HG02763 (cell line): ENCODE data around the gene C10orf71.

ENCODE experiments used
- ATAC-seq: cut with Tn5 transposase; IDR thresholded peaks from one replicate; pipeline ENCODE4 v1.9.1; 2021; ENCODE audit warnings: mild to moderate bottlenecking, moderate library complexity; ENCODE audit not compliant: unreplicated experiment

C10orf71 gene

DNA sequence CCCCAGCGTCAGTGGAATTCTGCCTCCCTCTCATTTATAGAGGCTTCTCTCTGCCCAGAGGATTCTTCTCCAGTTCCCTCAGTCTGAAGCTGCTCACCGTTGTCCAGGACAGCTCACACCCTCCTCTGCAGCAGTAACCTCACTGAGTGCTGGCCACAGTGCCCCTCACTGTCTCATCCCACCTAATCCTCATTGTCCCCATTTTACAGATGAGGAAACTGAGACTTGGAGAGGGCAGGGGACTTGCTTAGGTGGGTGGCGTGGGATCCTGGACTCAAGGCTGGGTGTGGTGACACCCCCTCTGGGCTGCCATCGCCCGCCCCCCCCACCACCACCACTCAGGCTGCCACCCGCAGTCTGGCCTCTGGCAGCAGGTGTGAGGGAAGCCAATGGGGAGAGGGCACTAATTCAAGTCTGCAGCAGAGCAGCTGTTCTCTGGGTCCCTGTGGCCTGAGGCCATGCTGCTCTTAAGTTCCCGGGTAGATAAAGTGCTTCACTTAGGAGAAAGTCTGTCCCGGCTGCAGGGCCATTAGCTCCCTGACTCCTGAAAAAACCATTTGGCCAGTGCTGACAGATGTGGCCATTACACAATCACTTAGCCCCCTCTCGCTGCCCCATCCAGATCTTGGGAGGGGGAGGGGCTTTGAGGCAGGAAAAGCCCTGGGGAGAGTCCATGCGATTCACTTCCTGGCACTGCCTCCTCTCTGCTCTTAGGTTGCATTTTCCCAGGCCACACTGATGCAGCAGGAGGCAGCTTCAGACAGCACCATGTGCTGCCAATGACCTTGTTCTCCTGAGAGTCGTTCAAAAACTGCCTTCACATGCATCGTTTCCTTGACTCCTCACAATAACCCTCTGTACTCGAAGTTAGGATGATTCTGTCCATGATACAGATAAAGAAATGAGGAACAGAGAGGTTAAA lies 60.6 kb downstream of the C10orf71 start:
- no peak for ATAC-seq

DNA sequence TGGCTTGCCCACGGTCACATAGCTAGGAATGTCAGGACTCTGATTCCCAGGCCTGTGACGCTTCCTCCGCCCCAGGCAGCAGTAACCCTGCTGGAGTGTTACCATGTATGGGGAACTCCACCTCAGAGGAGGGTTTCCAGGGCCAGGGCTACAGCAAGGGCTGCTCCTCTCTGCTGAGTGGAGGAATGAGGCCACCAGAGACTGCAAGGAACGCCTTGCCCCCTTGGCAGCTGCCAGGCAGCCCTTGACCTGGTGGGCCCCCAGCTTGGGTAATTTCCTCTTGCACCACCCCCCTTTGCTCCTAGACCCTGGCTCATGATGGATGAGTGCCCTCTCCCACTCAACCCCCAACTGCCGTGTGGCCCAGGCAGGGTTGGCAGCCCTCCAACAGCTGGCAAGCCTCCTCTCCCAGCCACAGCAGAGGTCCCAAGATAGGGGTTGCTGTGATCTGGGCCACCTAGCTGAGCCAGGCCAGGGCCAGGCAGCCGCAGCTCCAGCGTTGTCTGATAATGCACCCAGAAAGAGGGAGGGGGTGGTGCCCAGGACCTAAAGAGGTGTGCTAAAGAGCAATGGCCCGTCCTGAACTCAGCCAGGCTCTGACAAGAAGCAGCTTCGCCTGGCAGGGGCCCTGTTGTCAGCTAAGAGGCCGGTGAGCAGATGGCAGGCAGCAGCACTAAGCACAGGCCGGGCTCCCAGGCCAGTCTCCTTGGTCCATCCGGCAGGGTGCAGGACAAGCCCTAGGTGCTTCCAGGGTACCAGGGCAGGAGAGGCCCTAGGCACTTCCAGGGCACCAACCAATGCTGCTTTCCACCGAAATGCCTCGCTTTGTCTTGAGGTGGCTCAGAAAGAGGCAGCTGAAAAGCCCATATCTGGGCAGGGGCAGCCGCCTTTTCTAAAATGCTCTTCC lies 61.6 kb downstream of the C10orf71 start:
- ATAC-seq, result no peak

DNA sequence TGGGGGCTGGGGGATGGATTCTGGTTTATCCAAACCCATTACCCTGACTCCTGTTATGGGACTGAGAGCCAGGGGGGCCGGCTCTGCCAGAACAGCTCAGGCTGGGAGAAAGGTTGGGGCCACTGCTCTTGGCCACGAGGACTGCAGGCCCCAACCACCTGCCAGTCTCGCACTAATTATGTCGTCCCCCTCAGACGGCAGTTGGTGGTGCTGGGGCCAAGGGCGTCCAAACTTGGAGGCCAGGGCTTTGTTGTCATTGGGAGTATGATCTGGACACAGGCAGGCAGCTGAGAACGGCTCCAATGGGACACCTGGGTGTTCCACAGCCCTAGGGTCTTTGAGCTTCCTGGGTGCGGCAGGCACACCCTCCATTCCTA lies 62.2 kb downstream of the C10orf71 start:
- ATAC-seq, result no peak

DNA sequence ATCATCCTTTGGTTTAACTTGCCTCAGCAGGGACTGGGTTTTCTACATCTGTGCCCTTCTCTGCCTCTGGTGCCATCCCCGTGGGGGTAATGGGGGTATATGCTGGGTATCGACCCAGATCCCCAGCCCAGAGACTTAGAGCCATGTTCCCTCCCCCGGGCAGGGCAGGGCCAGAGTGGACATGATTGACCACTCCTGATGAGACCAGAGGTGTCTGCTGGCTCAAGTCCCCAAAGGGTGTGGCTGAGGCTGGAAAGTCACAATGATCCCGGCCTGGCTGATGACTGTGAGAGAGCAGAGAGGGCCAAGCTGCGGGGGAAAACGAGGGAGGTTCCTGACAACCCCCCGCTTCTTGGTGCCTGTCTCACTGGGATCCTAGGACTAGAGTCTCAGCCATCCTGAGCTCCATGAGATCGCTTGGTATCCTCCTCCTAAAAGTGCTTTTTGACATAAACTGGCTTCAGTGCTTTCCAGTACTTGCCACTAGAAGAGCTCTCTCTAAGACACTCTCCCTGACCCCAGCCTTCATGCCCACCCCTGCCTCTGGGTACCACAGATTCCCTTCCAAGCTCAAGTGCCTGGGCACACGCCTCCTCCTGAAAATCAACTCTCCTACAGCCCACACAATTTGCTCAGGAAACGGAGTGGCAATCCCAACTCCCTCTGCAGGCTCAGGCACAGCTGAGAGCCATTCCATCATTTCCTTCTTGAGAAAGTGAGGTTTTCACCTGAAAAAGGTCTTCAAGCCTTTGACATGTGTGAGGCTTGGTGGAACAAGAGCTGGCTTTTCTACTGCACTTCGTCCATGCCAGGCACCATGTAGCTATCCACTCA lies 63.0 kb downstream of the C10orf71 start:
- no peak for ATAC-seq

DNA sequence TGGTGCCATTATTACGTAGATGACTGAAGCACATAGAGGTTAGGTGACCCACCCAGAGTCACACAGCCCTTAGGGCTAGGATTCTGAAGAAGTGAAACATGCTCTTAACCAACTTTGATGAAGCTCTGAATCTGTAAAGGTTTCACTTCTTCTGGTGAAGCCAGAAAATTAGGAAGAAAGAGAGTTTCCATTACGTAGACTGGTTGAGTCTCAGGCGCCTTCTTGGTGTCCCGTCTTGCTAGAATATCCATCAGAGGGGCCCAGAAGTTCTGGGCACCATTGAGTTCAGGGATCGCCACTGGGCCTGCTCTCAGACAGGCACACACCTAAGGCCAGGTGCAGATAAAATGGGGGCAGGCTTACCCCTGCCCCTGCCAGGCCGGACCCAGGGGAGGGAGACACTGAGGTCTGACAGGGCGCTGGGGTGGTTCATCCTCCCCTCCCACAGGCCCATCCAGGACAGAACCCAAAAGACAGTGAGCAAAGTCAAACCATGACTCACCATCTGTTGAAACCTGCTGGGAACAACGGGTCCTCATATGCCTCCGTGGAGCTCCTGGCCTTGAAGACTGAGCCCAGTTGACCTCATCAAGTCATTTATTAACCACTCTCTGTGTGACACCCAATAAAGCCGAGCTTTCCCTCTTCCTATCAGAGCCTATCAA lies 63.8 kb downstream of the C10orf71 start:
- ATAC-seq, result peak; percentile 90

DNA sequence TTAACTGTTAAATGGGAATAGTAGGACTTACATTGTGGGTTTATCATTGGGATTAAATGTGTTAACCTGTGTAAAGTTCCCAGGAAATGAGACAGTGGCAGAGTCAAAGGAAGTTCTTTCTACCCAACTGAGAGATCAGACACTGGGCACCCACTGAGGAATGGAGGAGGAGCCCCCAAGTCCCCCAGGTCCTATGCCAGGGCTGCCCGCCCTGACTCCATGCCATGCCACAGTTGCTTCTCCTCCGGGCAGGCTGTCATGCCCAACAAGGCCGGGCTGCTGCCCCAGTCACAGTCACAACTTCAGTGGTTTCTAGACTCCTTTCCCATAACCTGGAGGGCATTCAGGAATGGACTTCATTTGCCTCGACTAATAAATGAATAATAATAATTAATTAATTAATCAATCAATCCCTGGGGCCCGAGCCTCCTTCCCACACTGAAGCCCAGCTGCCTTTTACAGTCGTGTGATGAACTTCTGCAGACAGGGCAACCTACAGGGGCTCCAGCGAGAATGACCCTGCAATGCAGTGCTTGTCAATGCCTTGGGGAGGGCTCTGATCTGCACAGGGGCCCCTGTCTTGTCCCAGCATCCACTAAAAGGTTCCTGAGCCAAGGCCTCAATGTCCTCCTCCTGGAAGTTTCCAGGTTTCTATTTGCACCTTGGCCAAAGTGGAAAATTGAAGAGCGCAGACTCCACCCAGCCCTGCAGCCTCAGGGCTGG lies 64.5 kb downstream of the C10orf71 start:
- ATAC-seq, result no peak

DNA sequence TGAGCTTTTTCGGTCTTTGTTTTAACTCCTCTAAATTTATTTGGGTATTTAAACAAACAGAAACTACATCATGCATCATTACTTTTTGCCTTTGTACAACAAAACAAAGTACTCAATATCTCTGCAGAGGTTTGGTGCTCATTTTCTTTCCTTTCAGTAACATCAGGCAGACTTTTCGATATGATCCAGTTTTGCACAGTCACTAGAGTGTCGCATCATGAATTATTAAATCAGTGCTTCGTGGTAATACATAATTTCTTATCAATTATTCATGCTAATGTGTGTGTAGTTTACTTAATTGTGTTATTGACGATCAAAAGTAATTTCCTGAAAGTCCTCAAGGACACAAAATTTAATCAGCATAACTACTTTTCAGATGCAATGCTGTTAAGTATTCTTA lies 65.1 kb downstream of the C10orf71 start:
- ATAC-seq, result no peak

DNA sequence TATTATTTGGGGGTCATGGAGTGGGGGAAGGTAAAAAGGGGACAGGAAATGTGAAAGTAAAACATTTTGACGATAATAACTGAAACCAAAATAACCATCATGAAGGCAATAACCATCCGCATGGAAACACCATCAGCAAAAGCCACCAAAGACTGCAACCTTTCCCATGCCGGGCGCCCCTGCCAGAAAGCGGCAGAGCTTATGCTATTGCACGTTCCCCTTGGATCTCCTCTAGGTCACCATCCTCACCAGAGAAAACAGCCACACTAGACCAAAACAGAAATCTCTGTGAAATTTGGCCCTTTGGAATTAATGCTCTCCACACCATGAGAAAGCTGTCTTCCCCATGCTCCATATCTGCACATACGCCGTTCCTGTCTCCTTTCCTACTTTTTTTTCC lies 65.8 kb downstream of the C10orf71 start:
- no peak for ATAC-seq

DNA sequence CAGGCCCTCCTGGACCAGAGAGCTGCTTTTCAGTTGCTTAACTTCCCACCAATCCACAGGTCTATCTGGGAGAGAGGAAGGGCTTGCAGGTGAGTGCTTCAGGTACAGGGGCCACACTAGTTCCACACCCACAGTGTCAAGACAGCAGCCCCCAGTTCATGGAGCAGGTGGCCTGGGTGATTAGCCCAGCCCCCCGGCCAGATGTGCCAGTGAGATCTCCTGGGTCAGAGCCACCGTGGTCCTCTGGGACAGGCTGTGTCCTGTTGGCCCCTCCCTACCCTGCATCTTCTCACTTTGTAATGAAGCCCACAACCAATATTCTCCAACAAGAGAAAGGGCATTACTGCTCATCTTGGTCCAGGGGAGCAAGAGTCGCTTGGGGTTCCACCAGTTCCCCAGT lies 66.3 kb downstream of the C10orf71 start:
- no peak for ATAC-seq

DNA sequence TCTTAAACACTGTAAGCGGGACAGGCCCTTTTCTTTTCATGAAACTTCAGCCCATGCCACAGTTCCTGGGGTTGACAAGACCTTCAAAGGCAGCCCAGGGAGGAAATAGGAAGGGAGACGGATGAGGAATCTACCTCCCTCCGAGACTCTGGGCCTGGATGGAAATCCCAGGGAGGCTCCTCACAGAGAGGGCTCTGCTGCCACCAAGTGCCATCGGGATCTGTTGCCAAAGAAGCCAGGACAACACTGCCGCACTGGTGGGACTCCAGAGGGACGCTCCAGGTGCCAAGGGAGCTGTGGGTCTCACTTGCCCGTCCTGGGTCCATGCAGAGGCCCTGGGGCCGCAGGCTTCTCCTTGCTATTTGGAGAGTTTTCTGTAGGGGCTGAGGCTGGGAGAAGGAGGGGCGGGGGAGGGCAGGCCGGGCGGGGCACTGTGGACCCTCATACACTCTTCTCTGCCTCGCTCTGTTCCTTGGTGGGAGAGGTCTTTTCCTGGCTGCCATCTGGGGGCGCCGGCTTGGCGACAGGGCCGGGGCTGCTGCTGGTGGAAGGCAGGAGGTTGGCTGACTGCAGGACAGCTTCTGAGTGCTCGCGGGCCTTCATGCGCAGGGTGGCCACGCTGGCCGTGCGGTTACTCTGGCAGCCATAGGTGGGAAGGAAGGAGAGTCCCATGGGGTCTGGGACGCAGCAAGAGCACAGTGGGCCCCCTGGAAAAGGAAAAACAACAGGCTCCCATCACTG lies 66.9 kb downstream of the C10orf71 start:
- no peak for ATAC-seq

DNA sequence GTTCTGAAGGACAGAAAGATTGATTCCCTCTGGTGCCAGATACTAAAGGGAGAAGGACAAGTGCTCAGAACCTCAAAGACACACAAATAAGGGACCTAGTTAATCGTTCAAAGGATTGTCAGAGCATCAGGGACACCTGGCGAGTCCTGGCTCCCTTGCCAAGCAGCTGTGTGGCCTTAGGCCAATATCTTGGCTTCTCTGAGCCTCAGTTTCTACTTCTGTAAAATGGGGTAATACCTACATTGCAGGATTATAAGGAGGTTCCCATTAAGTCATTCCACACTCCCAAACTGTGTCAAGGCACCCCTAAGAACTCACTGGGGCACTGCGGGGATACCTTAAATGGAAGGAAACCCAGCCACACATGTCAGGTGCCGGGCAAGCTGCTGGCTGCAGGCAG lies 67.5 kb downstream of the C10orf71 start:
- no peak for ATAC-seq

DNA sequence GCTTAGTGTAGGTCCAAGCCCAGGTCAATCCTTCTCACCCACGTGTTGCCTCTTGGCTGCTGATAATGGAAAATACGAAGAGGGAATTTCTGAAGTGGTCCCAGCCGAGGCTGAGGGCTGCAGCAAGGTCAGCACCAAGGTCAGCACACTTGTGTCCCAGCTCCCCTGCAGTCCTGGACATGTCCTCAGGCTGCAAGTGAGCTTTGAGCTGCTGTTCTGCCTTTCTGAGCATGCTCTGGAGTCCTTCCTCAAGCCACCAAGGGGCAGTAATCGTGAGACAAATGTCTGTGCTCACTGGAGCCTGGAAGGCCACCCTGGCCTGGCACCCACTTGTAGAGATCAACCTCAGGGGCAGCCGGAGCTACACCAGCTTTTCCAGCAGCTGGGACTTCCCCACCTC lies 68.6 kb downstream of the C10orf71 start:
- no peak for ATAC-seq

DNA sequence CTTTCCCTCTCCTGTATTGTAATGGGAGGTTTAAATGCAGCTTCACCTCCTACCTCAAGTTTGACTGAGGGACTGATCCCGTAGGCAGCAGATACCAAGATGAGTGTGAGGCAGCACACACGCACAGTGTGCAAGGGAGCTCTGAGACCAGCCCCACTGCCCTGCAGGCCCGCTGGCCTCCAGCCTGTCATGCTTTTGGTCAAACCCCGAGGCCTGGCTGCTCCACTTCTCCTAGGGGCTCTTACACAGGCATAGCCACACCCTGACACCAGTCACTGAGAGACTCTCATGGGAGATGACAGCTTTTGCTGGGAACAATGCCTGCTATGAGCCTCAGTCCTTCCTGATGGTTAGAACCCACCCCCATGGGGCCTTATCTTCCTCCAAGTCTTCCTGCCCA lies 69.3 kb downstream of the C10orf71 start:
- ATAC-seq, result no peak

DNA sequence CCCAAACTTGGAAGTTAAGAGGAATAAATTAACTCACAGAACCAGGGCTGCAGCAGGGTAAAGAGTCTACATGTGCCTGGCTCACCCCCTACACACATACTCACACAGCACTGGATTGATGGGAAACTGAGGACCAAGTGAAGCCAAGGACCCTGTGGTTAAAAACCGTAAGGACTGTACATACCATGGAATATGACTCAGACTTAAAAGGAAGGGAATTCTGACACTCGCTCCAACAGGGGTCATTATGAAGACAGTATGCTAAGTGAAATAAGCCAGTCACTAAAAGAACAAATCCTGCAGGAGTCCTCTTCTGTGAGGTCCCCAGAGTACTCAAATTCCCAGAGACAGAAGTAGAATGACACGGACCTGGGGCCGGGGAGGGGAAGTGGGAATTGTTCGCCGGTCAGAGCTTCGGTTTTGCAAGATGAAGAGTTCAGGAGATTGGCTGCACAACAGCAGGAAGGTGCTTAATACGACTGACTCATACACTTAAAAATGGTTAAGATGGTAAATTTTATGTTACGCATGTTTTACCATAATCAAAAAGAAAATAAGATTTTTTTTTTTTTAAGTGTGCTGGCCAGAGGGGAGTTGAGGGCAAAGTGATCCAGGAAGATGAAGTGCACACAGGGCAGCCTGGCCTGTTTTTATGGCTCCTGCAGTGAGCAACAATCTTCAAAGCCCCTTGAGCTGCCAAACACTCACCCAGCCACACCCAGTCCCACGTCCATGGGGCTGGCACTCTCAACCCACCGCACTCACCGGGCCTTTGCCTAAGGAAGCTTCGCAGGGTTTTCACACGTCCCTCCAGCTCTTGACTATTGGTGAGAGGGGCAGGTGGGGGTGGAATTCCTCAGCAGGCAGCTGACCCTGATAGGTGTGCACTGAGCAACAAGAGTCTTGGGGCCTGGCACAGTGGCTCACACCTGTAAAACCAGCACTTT lies 70.5 kb downstream of the C10orf71 start:
- no peak for ATAC-seq

DNA sequence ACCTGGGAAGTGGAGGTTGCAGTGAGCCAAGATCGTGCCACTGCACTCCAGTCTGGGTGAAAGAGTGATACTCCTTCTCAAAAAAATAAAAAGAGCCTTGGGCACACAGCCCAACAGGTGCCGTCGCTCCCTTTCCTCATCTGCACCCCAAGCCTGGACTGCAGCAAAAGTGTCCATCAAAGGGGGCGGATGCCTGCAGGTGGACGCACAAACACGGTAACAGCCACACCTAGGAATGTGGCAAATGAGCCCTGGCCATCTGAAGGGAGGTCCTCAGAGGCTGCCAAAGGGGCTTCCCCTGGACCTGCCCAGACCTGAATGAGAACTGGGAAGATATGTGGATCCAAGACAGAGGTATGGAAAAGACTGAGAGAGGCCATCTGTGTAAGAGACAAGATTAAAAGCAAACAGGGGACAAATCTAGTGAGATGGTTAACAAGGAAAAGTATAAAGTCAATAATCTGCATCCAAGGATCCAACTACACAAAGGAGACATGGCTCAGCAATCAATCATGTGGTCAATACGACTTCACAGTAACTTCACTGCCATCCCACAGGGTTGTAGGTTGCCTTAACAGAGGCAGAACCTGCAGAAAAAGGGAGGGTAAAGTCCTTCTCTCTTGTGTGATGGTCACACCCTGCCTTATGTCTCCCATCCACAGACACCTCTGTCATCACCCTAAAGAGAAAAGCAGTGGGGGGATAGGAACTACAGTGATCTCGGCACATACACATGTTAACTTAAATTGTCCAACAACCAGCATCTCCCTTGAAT lies 71.5 kb downstream of the C10orf71 start:
- no peak for ATAC-seq

DNA sequence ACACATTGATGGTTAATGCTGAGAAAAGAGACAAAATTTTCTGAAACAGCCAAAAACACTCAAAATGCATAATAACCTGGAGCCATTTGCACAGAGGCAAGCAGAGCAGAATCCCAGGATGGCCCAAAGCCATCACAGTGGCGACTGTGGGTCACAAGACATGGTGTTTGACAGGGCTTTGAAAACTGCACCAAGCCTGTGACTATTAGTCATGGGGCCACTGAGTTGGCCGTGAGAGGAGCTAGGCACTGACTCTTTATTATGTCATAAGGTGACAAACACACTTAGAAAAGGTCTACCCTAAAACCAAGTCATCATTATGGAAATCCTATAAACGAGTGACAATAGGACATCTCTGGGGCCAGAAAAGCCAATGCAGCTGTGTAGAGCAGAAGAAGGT lies 73.0 kb downstream of the C10orf71 start:
- ATAC-seq, result no peak

DNA sequence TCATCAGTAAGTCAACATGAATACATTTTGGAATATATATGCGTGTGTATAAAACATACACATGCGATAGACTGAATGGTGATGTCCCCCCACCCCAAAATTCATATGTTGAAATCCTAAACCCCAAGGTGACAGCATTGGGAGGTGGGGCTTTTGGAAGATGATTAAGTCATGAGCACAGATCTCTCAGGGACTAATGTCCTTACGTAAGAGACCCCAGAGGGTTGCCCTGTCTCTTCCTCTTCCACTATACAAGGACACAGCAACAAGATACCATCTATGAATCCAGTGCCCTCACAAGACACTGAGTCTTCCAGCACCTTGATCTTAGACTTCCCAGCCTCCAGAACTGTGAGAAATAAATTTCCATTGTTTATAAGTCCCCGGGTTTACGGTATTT lies 74.4 kb downstream of the C10orf71 start:
- no peak for ATAC-seq
